22Rv1 (cell line): ENCODE results near the gene SLC12A7.

Experiments
- ZFX ChIP-seq: fragments of 450-650 bp; IDR thresholded peaks from 2 replicates; pipeline ENCODE4 v1.6.1; 2017; ENCODE audit warnings: antibody characterized with exemption, borderline replicate concordance
- TF ChIP-seq, protein P1 (sequence below): fragments of 450-650 bp; IDR thresholded peaks from 2 replicates; pipeline ENCODE4 v1.5.1; 2017; ENCODE audit warnings: mild to moderate bottlenecking

DNA sequence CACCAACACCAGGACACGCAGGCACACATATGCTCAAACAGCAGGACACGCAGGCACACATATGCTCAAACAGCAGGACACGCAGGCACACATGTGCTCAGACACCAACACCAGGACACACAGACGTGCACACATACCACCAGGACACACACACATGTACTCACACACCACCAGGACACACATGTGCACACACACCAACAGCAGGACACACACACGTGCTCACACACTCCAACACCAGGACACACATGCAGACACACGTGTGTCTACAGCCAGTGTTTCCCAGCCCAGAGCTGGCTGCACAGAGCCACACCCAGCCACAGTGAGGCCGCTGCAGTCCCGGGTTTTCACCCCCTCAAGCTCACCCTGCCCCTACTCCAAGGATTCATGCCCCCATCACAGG lies 25.0 kb upstream of the SLC12A7 start:
- TF ChIP-seq, protein P1, sequence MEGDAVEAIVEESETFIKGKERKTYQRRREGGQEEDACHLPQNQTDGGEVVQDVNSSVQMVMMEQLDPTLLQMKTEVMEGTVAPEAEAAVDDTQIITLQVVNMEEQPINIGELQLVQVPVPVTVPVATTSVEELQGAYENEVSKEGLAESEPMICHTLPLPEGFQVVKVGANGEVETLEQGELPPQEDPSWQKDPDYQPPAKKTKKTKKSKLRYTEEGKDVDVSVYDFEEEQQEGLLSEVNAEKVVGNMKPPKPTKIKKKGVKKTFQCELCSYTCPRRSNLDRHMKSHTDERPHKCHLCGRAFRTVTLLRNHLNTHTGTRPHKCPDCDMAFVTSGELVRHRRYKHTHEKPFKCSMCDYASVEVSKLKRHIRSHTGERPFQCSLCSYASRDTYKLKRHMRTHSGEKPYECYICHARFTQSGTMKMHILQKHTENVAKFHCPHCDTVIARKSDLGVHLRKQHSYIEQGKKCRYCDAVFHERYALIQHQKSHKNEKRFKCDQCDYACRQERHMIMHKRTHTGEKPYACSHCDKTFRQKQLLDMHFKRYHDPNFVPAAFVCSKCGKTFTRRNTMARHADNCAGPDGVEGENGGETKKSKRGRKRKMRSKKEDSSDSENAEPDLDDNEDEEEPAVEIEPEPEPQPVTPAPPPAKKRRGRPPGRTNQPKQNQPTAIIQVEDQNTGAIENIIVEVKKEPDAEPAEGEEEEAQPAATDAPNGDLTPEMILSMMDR = no peak
- no peak for TF ChIP-seq ZFX
